H1 (cell line): ENCODE data around the gene MEX3D. TPM values are rescaled to one million over a fixed set of nuclear protein-coding genes. Genes with fewer than 3 reads are reported as not detected.

Experiments used
- CTCF ChIA-PET: fragments of 300-600 bp; sonication (Branson Sonifier 250); formaldehyde crosslinking; loops from one replicate; lab custom pipeline; 2021; ENCODE audit not compliant: partially characterized antibody; lab: Charles Lee
- POLR2A ChIA-PET: fragments of 300-600 bp; sonication (Branson Sonifier 250); formaldehyde crosslinking; loops from one replicate; lab custom pipeline; 2021; ENCODE audit warnings: inconsistent platforms; ENCODE audit not compliant: partially characterized antibody; lab: Charles Lee
- DNase-seq, 2 experiments: peaks; one replicate each; pipeline versions ENCODE4 v3.0.0 to v3.0.0-alpha.2; 2010 to 2022; ENCODE audit warnings: low spot score in 2 of 2, low read depth in 1 of 2, mixed read lengths in 1 of 2
- FAIRE-seq: peaks from 2 replicates; lab custom pipeline; 2011; peaks lifted over from hg19 to GRCh38; lab: Jason Lieb, UNC
- H2AFZ ChIP-seq: 2 replicates; pipeline ENCODE4 v1.8.1; 2012; ENCODE audit warnings: low read length, inconsistent platforms
- H2AK5ac ChIP-seq: 2 replicates; pipeline ENCODE4 v1.6.1; 2013; ENCODE audit warnings: low read depth, low read length
- H2BK120ac ChIP-seq: replicated peaks from 2 replicates; pipeline ENCODE3; 2013; ENCODE audit warnings: low read depth, low read length, inconsistent platforms
- H2BK12ac ChIP-seq: 2 replicates; pipeline ENCODE4 v1.6.1; 2013; ENCODE audit warnings: low read depth, low read length
- H2BK15ac ChIP-seq: 2 replicates; pipeline ENCODE4 v1.6.1; 2013; ENCODE audit warnings: low read length
- H2BK20ac ChIP-seq: 2 replicates; pipeline ENCODE4 v1.6.1; 2013; ENCODE audit warnings: low read length
- H2BK5ac ChIP-seq: 2 replicates; pipeline ENCODE4 v1.6.1; 2013; ENCODE audit warnings: low read depth, low read length
- H3K14ac ChIP-seq: 2 replicates; pipeline ENCODE4 v1.6.1; 2013; ENCODE audit warnings: inconsistent platforms; ENCODE audit not compliant: insufficient read length
- H3K18ac ChIP-seq: 2 replicates; pipeline ENCODE4 v1.6.1; 2013; ENCODE audit warnings: low read length; ENCODE audit errors: extremely low read depth
- H3K23ac ChIP-seq: 2 replicates; pipeline ENCODE4 v1.6.1; 2013; ENCODE audit warnings: inconsistent platforms; ENCODE audit not compliant: insufficient read length
- H3K23me2 ChIP-seq: 2 replicates; pipeline ENCODE4 v1.6.1; 2013; ENCODE audit warnings: low read depth, low read length
- H3K27ac ChIP-seq: 2 replicates; pipeline ENCODE4 v1.6.1; 2011; ENCODE audit warnings: low read depth, low read length, inconsistent platforms
- H3K27me3 ChIP-seq, 4 experiments: replicated peaks in 1 of 4; 1 replicate in 1 of 4; 2 replicates in 3 of 4; pipeline versions ENCODE4 v1.6.1 to v1.8.1; 2011 to 2013; ENCODE audit warnings: low read length in 3 of 4, mild to moderate bottlenecking in 3 of 4, inconsistent platforms in 2 of 4, mixed read lengths in 2 of 4, moderate library complexity in 1 of 4; ENCODE audit not compliant: control insufficient read depth in 3 of 4, insufficient read depth in 3 of 4; ENCODE audit errors: extremely low read depth in 1 of 4
- H3K36me3 ChIP-seq, 4 experiments: 2 replicates each; pipeline versions ENCODE4 v1.6.1 to v1.8.1; 2011 to 2013; ENCODE audit warnings: mild to moderate bottlenecking in 4 of 4, low read length in 3 of 4, moderate library complexity in 2 of 4, control low read depth in 1 of 4, inconsistent platforms in 1 of 4; ENCODE audit not compliant: insufficient read depth in 4 of 4, control insufficient read depth in 2 of 4
- H3K4ac ChIP-seq: replicated peaks from 2 replicates; pipeline ENCODE3; 2013; ENCODE audit warnings: low read length, low read depth, mixed read lengths, inconsistent platforms; ENCODE audit not compliant: insufficient read length
- H3K4me1 ChIP-seq, 4 experiments: replicated peaks in 1 of 4; 1 replicate in 1 of 4; 2 replicates in 3 of 4; pipeline versions ENCODE4 v1.6.1 to v1.8.1; 2011 to 2013; ENCODE audit warnings: low read length in 3 of 4, inconsistent platforms in 2 of 4, mixed read lengths in 1 of 4; ENCODE audit not compliant: insufficient read depth in 4 of 4, control insufficient read depth in 3 of 4
- H3K4me2 ChIP-seq, 2 experiments: 2 replicates each; pipeline versions ENCODE4 v1.6.1 to v1.8.1; 2011 to 2013; ENCODE audit warnings: low read depth in 2 of 2, low read length in 2 of 2, control low read depth in 1 of 2, inconsistent platforms in 1 of 2, mild to moderate bottlenecking in 1 of 2; ENCODE audit not compliant: insufficient read depth in 1 of 2
- H3K4me3 ChIP-seq, 4 experiments: fragments of 200-600, 300-600 bp in 1 of 4; sonication (generic), shearing (Covaris generic), sonication (Bioruptor Twin) in 1 of 4; 2 replicates each; pipeline versions ENCODE4 v1.5.1 to v1.8.1; 2011 to 2016; ENCODE audit warnings: low read length in 4 of 4, low read depth in 3 of 4, control low read depth in 2 of 4, inconsistent platforms in 2 of 4, mild to moderate bottlenecking in 2 of 4, mixed read lengths in 1 of 4, moderate library complexity in 1 of 4; ENCODE audit not compliant: insufficient read depth in 2 of 4; ENCODE audit errors: extremely low read depth in 1 of 4
- H3K56ac ChIP-seq: replicated peaks from 2 replicates; pipeline ENCODE3; 2013; ENCODE audit warnings: low read depth, mild to moderate bottlenecking, mixed read lengths, low read length, inconsistent platforms; ENCODE audit not compliant: insufficient read length
- H3K79me1 ChIP-seq: 2 replicates; pipeline ENCODE4 v1.6.1; 2013; ENCODE audit warnings: low read depth, low read length, control low read depth
- H3K79me2 ChIP-seq, 2 experiments: 2 replicates each; pipeline versions ENCODE4 v1.6.1 to v1.8.1; 2012 to 2013; ENCODE audit warnings: low read length in 2 of 2, mild to moderate bottlenecking in 2 of 2, inconsistent platforms in 1 of 2; ENCODE audit not compliant: insufficient read depth in 2 of 2, control insufficient read depth in 1 of 2
- H3K9ac ChIP-seq, 4 experiments: replicated peaks in 1 of 4; 1 replicate in 1 of 4; 2 replicates in 3 of 4; pipeline versions ENCODE4 v1.6.1 to v1.8.1; 2011 to 2013; ENCODE audit warnings: low read depth in 3 of 4, low read length in 3 of 4, control low read depth in 2 of 4, mild to moderate bottlenecking in 2 of 4, moderate library complexity in 2 of 4, inconsistent platforms in 1 of 4; ENCODE audit errors: extremely low read depth in 1 of 4
- H3K9me3 ChIP-seq, 2 experiments: 2 replicates each; pipeline versions ENCODE4 v1.6.1 to v1.8.1; 2012 to 2013; ENCODE audit warnings: mild to moderate bottlenecking in 2 of 2, moderate library complexity in 2 of 2, control low read depth in 1 of 2, inconsistent platforms in 1 of 2, low read depth in 1 of 2, low read length in 1 of 2, mixed read lengths in 1 of 2; ENCODE audit not compliant: insufficient read depth in 2 of 2
- H4K20me1 ChIP-seq, 2 experiments: replicated peaks in 1 of 2; 2 replicates each; pipeline versions ENCODE3 to v1.8.1; 2011 to 2013; ENCODE audit warnings: inconsistent platforms in 2 of 2, low read length in 2 of 2, mild to moderate bottlenecking in 1 of 2; ENCODE audit not compliant: insufficient read depth in 2 of 2, control insufficient read depth in 1 of 2
- H4K5ac ChIP-seq: 2 replicates; pipeline ENCODE4 v1.6.1; 2013; ENCODE audit warnings: low read length, low read depth, mixed read lengths, inconsistent platforms; ENCODE audit not compliant: insufficient read length
- H4K8ac ChIP-seq: 2 replicates; pipeline ENCODE4 v1.8.0; 2013; ENCODE audit warnings: mild to moderate bottlenecking, moderate library complexity, low read length, inconsistent platforms; ENCODE audit not compliant: insufficient read depth; ENCODE audit errors: extremely low read depth
- H4K91ac ChIP-seq: replicated peaks from 2 replicates; pipeline ENCODE3; 2013; ENCODE audit warnings: low read length, mixed read lengths, inconsistent platforms; ENCODE audit not compliant: insufficient read length
- ASH2L ChIP-seq: fragments of 200-600, 300-600 bp; sonication (generic); IDR thresholded peaks from one replicate; pipeline ENCODE4 v1.7.1; 2017; ENCODE audit warnings: low read length
- ATF2 ChIP-seq: IDR thresholded peaks from 2 replicates; pipeline ENCODE4 v1.6.1; 2012; ENCODE audit warnings: low read length, inconsistent platforms
- CBX5 ChIP-seq: fragments of 300-800, 300-1000 bp; sonication (generic); IDR thresholded peaks from 2 replicates; pipeline ENCODE4 v1.7.1; 2016; ENCODE audit warnings: antibody characterized with exemption, low read length, low read depth
- CHD1 ChIP-seq: IDR thresholded peaks from 2 replicates; pipeline ENCODE4 v1.6.1; 2012; ENCODE audit warnings: low read depth, low read length, improper control_type of control experiment
- FOSL1 ChIP-seq: IDR thresholded peaks from 2 replicates; pipeline ENCODE4 v1.6.1; 2011; ENCODE audit warnings: mild to moderate bottlenecking, low read depth, low read length, moderate library complexity; ENCODE audit not compliant: insufficient read depth
- GTF2F1 ChIP-seq: IDR thresholded peaks from 2 replicates; pipeline ENCODE4 v1.6.1; 2012; ENCODE audit warnings: low read depth, low read length, improper control_type of control experiment, borderline replicate concordance
- KDM1A ChIP-seq: fragments of 200-600, 300-600 bp; sonication (generic); IDR thresholded peaks from 2 replicates; pipeline ENCODE4 v1.7.1; 2016; ENCODE audit warnings: mild to moderate bottlenecking, low read length, borderline replicate concordance
- KDM4A ChIP-seq: IDR thresholded peaks from one replicate; pipeline ENCODE4 v1.7.1; 2012; ENCODE audit warnings: low read depth, mild to moderate bottlenecking, moderate library complexity, low read length, inconsistent platforms; ENCODE audit not compliant: severe bottlenecking
- YY1 ChIP-seq: IDR thresholded peaks from 2 replicates; pipeline ENCODE4 v1.6.1; 2011; ENCODE audit warnings: low read depth, mild to moderate bottlenecking, low read length
- ZNF274 ChIP-seq: IDR thresholded peaks from 2 replicates; pipeline ENCODE4 v1.7.0; 2012; ENCODE audit warnings: low read length, borderline replicate concordance; ENCODE audit errors: extremely low read depth
- WGBS, 2 experiments: shearing (Covaris generic) in 1 of 2; methylation state at CpG; one replicate each; pipeline versions ENCODE4 v1.1.6 to v1.1.7; 2013 to 2015; ENCODE audit warnings: low lambda C conversion rate in 2 of 2, mixed read lengths in 2 of 2, inconsistent platforms in 1 of 2, low coverage in 1 of 2, missing lambda C conversion rate in 1 of 2; ENCODE audit not compliant: insufficient replicate concordance in 2 of 2, insufficient coverage in 1 of 2, insufficient read length in 1 of 2; ENCODE audit errors: extremely low coverage in 1 of 2, missing lambda C conversion rate in 1 of 2; 5-methylcytosine and 5-hydroxymethylcytosine counted together
- polyA plus RNA-seq, 7 experiments: library from polyadenylated mRNA; depleted of rRNA in 3 of 7; stranded (reverse) in 5 of 7; unstranded in 2 of 7; fragments of >200 nt in 5 of 7; fragments of 200-250 nt in 2 of 7; gene quantifications; 1 replicate in 5 of 7; 2 replicates in 1 of 7; 4 replicates in 1 of 7; pipeline versions ENCODE4 v1.2.1 to v1.2.3, GENCODE V29; 2011 to 2013; ENCODE audit warnings: missing spikeins in 2 of 7, mixed read lengths in 2 of 7
- total RNA-seq: library from RNA; stranded (reverse); fragmentation: NEBNext Ultra II Directional; extraction: Animal tissue kit (Norgen Biotek cat#: 25700); gene quantifications from 2 replicates; pipeline ENCODE4 v1.2.1, GENCODE V29; 2021

The MEX3D gene
- total and polyA plus RNA-seq, 2 of the 8 experiments (the other 6 are each of a cell fraction or from before 2014, with no cell fraction given), result 20.8 to 78.8 TPM

- no peak overlapping the region for H2AFZ ChIP-seq
- peak overlapping the region; percentile 91 for H3K27ac ChIP-seq
- 0 out of 2 replicates have a peak overlapping the region, but pooled peaks have one; percentile 82 for H2AK5ac ChIP-seq
- H3K14ac ChIP-seq, result no peak overlapping the region
- peak overlapping the region; percentile 83 for H2BK120ac ChIP-seq
- H3K56ac ChIP-seq, result peak overlapping the region; percentile 77
- peaks cover 8 to 24% (median 14%) of the 10 kb centered on the region in 4 experiments for H3K27me3 ChIP-seq
- no peak overlapping the region for H2BK12ac ChIP-seq
- H3K4ac ChIP-seq, result peak overlapping the region; percentile 53
- H3K23me2 ChIP-seq, result peaks cover 3% of the 10 kb centered on the region; the same call in 1 of the 2 replicates
- H3K4me3 ChIP-seq, result peak overlapping the region; percentile 68 to 99 (median 85)
- H3K9me3 ChIP-seq, result peaks cover 0 to 8% of the 10 kb centered on the region in 2 experiments; a peak in 2 of 4 replicates
- no peak overlapping the region; the same call in 1 of the 2 replicates for H2BK5ac ChIP-seq
- H3K79me1 ChIP-seq, result peaks cover 13% of the 10 kb centered on the region
- FAIRE-seq (no peak), DNase-seq (peak; percentile 39 to 80)
- no peak overlapping the region; the same call in 1 of the 2 replicates for H3K18ac ChIP-seq
- H3K9ac ChIP-seq, result peak overlapping the region; percentile 83 to 98 (median 94)
- H3K4me2 ChIP-seq, result peak overlapping the region; percentile 88 to 94
- H4K91ac ChIP-seq, result peak overlapping the region; percentile 93
- H4K5ac ChIP-seq, result peak overlapping the region; percentile 85
- no peak overlapping the region for H2BK20ac ChIP-seq
- H3K36me3 ChIP-seq, result no peaks in the 10 kb centered on the region; a peak in 3 of 8 replicates
- H2BK15ac ChIP-seq, result no peak overlapping the region
- POLR2A ChIA-PET, result interaction anchor here (0.8 to 3.0 kb wide), 13 partner anchors 8 to 122 kb away, joined by 3 to 18 read pairs (median 5); partner anchors contain the start of gene MBD3
- H3K23ac ChIP-seq, result no peak overlapping the region
- peaks cover 20 to 22% of the 10 kb centered on the region in 2 experiments for H4K20me1 ChIP-seq
- WGBS, 2 experiments, result 9% methylated on average over 20 of the region's 42 CpGs; no CpG with 5 or more reads in 1 of the 2 experiments
- CTCF ChIA-PET, result interaction anchor here (3.6 kb wide), 1 partner anchor 20 kb away, joined by 17 read pairs; no protein-coding TSS in a partner anchor
- H4K8ac ChIP-seq, result peak overlapping the region; percentile 93; the same call in 1 of the 2 replicates
- peaks cover 0 to 10% (median 7%) of the 10 kb centered on the region in 4 experiments; a peak in 6 of 7 replicates for H3K4me1 ChIP-seq
- H3K79me2 ChIP-seq, result peaks cover 12 to 51% of the 10 kb centered on the region in 2 experiments
- TF ChIP-seq KDM4A (peak; percentile 10), ATF2 (no peak), KDM1A (no peak), CBX5 (no peak), YY1 (no peak), GTF2F1 (no peak), ASH2L (no peak), FOSL1 (no peak), CHD1 (no peak), ZNF274 (no peak)
These were observed 1.6 kb downstream of the MEX3D start for GRCh38 chr19:1566392-1567115.
